ENCODE data around the gene MAPK8IP2. TPM values are rescaled to one million over a fixed set of nuclear protein-coding genes. Genes with fewer than 3 reads are reported as not detected.

MAPK8IP2 gene
- total RNA-seq, 1 experiment from 2014 or later = 6.4 TPM

GRCh38 chr22:50572965-50573364, 27.6 kb upstream of the MAPK8IP2 start:
- no peak overlapping the region for H3K9ac ChIP-seq (ENCODE audit: low read length)
- H3K4me2 ChIP-seq (ENCODE audit: low read length) = no peak overlapping the region
- H3K36me3 ChIP-seq (ENCODE audit: control insufficient read depth in 1 of 2, insufficient read depth in 2 of 2, low read length in 2 of 2) = peaks cover 0 to 5% of the 10 kb centered on the region in 2 experiments; a peak in 1 of 4 replicates
- no peaks in the 10 kb centered on the region for H3K9me2 ChIP-seq (ENCODE audit: insufficient read depth)
- no peak overlapping the region for H3K4me3 ChIP-seq (replicated peaks in 1 of 2; ENCODE audit: low read depth in 1 of 2, low read length in 2 of 2)
- TF ChIP-seq POLR2AphosphoS5 (IDR thresholded peaks at IDR 0.05; ENCODE audit: low read depth, low read length) (no peak), ZFX (IDR thresholded peaks at IDR 0.05) (no peak), SIN3A (IDR thresholded peaks at IDR 0.05; ENCODE audit: low read depth) (no peak), CBX3 (IDR thresholded peaks at IDR 0.05; ENCODE audit: low read depth) (no peak), RAD21 (IDR thresholded peaks at IDR 0.05; ENCODE audit: low read depth) (no peak), CEBPB (IDR thresholded peaks at IDR 0.05; ENCODE audit: low read depth) (no peak), TCF7L2 (IDR thresholded peaks at IDR 0.05; ENCODE audit: borderline replicate concordance, extremely low read depth, insufficient read depth, insufficient read length) (no peak), POLR2A (IDR thresholded peaks at IDR 0.05; ENCODE audit: borderline replicate concordance, extremely low read depth, insufficient read depth, insufficient read length) (no peak), EGR1 (IDR thresholded peaks at IDR 0.05; ENCODE audit: low read depth) (no peak), EZH2phosphoT487 (IDR thresholded peaks at IDR 0.05; ENCODE audit: borderline replicate concordance) (no peak), REST (IDR thresholded peaks at IDR 0.05; ENCODE audit: low read depth) (no peak), ZNF274 (IDR thresholded peaks at IDR 0.05; ENCODE audit: low read depth, low read length) (no peak), FOSL1 (IDR thresholded peaks at IDR 0.05; ENCODE audit: low read depth) (no peak), ZBTB33 (IDR thresholded peaks at IDR 0.05; ENCODE audit: extremely low read depth, insufficient replicate concordance, low read length) (no peak), CTCF (IDR thresholded peaks at IDR 0.05 in 2 of 3, conservative IDR thresholded peaks at IDR 0.05 in 1 of 3; ENCODE audit: borderline replicate concordance in 1 of 3, insufficient read depth in 1 of 3, low read depth in 2 of 3, low read length in 2 of 3) (no peak), SP1 (IDR thresholded peaks at IDR 0.05; ENCODE audit: low read depth) (no peak), ATF3 (IDR thresholded peaks at IDR 0.05) (no peak), SRF (IDR thresholded peaks at IDR 0.05; ENCODE audit: low read depth) (no peak), ELF1 (IDR thresholded peaks at IDR 0.05; ENCODE audit: borderline replicate concordance, low read depth) (no peak)
- no peaks in the 10 kb centered on the region for H4K20me1 ChIP-seq (ENCODE audit: insufficient read depth)
- no peaks in the 10 kb centered on the region for H3K9me3 ChIP-seq (ENCODE audit: control insufficient read depth in 1 of 2, insufficient read depth in 1 of 2, low read depth in 1 of 2, low read length in 2 of 2)
- RAD21 ChIA-PET (ENCODE audit: low non-redundant PET in 1 of 2, low total read pairs in 2 of 2, uncharacterized antibody in 2 of 2, unreplicated experiment in 2 of 2) = no interaction called here
- ATAC-seq (no peak), DNase-seq (ENCODE audit: low read depth, low spot score) (no peak)
- no peaks in the 10 kb centered on the region for H3K79me2 ChIP-seq (ENCODE audit: insufficient read depth, low read length)
- CTCF ChIA-PET = interaction anchor here (1.2 kb wide), 1 partner anchor 10 kb away, joined by 9 read pairs; the partner anchor contains the start of gene SYCE3
- intact Hi-C loops (cut with micrococcal nuclease) = no loop called here
- no peaks in the 10 kb centered on the region for H3K27me3 ChIP-seq (ENCODE audit: insufficient read depth, low read length)
- no peak overlapping the region for H2AFZ ChIP-seq (ENCODE audit: low read depth, low read length, poor library complexity, severe bottlenecking)
- POLR2A ChIA-PET = no interaction called here
- H3K27ac ChIP-seq (ENCODE audit: low read depth, low read length) = no peak overlapping the region
- H3K4me1 ChIP-seq (ENCODE audit: control insufficient read depth in 1 of 2, insufficient read depth in 2 of 2, low read length in 2 of 2) = no peaks in the 10 kb centered on the region; a peak in 1 of 4 replicates
- BruUV-seq (replicated peaks) = no TSS peak
